HG03045 (cell line): ENCODE results near the gene SNCB.

Experiments
- ATAC-seq: cut with Tn5 transposase; IDR thresholded peaks from one replicate; pipeline ENCODE4 v1.9.1; 2021; ENCODE audit warnings: mild to moderate bottlenecking, moderate library complexity; ENCODE audit not compliant: unreplicated experiment

The SNCB gene

GRCh38 chr5:176578391-176578808 lies 51.9 kb downstream of the SNCB start:
- ATAC-seq, result no peak

- no peak for ATAC-seq
Observed at GRCh38 chr5:176577312-176578176, 52.8 kb downstream of the SNCB start.

GRCh38 chr5:176575488-176576422 lies 54.6 kb downstream of the SNCB start:
- no peak for ATAC-seq

- ATAC-seq, result no peak
Observed at GRCh38 chr5:176575066-176575465, 55.3 kb downstream of the SNCB start.

- no peak for ATAC-seq
Observed at GRCh38 chr5:176574297-176574591, 56.1 kb downstream of the SNCB start.

- peak; percentile 52 for ATAC-seq
Observed at GRCh38 chr5:176573564-176574296, 56.6 kb downstream of the SNCB start.
